ENCODE measurements around the gene MAGI2.

GRCh38 chr7:79055722-79056415, 397.6 kb downstream of the MAGI2 start:
- TF ChIP-seq OSR1 (CRISPR knock-in tag; IDR thresholded peaks at IDR 0.05) (no peak), ZNF565 (CRISPR knock-in tag; conservative IDR thresholded peaks at IDR 0.05; ENCODE audit: low read depth) (no peak), CREB5 (CRISPR knock-in tag; IDR thresholded peaks at IDR 0.05; ENCODE audit: low read depth) (no peak), CSDC2 (CRISPR knock-in tag; IDR thresholded peaks at IDR 0.05) (no peak), SNAI2 (CRISPR knock-in tag; IDR thresholded peaks at IDR 0.05) (no peak), TSHZ2 (CRISPR knock-in tag; IDR thresholded peaks at IDR 0.05) (no peak), PPARA (CRISPR knock-in tag; IDR thresholded peaks at IDR 0.05; ENCODE audit: borderline replicate concordance) (no peak), ZC3H10 (CRISPR knock-in tag; IDR thresholded peaks at IDR 0.05) (no peak), BACH2 (CRISPR knock-in tag; IDR thresholded peaks at IDR 0.05; ENCODE audit: borderline replicate concordance) (no peak), ESRRG (CRISPR knock-in tag; IDR thresholded peaks at IDR 0.05) (no peak)

Measured in SK-N-SH treated with all-trans-retinoic acid at 6 μM for 48 hours (cell line).